ENCODE results near the gene POLR2A. TPM values are rescaled to one million over a fixed set of nuclear protein-coding genes. Genes with fewer than 3 reads are reported as not detected.

POLR2A gene
- total RNA-seq (2014; rRNA removed; shearing (Covaris generic)) (45.9 and 46.2 TPM in 2 replicates), polyA plus RNA-seq (2016; fragmentation: Nextera tagmentation; extraction: Ambion mirVana) (74.1 and 75.7 TPM in 2 replicates)

GRCh38 chr17:7484067-7484918 lies at the start of gene POLR2A:
Gene POLR2A, plus strand, starts transcription at chr17:7484366.
- Histone ChIP-seq H3K79me2 (ENCODE audit: insufficient read depth) (peaks cover 81% of the 10 kb centered on the region), H3F3A (ENCODE audit: insufficient read depth) (peaks cover 18% of the 10 kb centered on the region), H3K9me2 (ENCODE audit: insufficient read depth) (no peaks in the 10 kb centered on the region), H3K4me2 (ENCODE audit: unreplicated experiment) (peak within 1 kb of the TSS; percentile 93), H3K36me3 (ENCODE audit: low read depth) (no peaks in the 10 kb centered on the region), H3K27me3 (replicated peaks; ENCODE audit: insufficient read depth) (no peaks in the 10 kb centered on the region), H4K20me1 (ENCODE audit: insufficient read depth) (peaks cover 12% of the 10 kb centered on the region; the same call in 1 of the 2 replicates), H3K9ac (peak within 1 kb of the TSS; percentile 99), H3K27ac (peak within 1 kb of the TSS; percentile 100), H3K4me3 (peak within 1 kb of the TSS; percentile 95), H2AFZ (peak within 1 kb of the TSS; percentile 92), H3K9me3 (ENCODE audit: low read depth) (no peaks in the 10 kb centered on the region), H3K4me1 (ENCODE audit: insufficient read depth) (peaks cover 26% of the 10 kb centered on the region)
- no peak for TF ChIP-seq EZH2phosphoT487 (IDR thresholded peaks at IDR 0.05; ENCODE audit: insufficient read depth, low read depth)
- TF ChIP-seq EZH2 (IDR thresholded peaks at IDR 0.05; ENCODE audit: insufficient read depth, poor library complexity, severe bottlenecking) = no peak
- peak; percentile 99 for DNase-seq
- WGBS, 2 experiments (ENCODE audit: low coverage in 1 of 2, low lambda C conversion rate in 2 of 2, missing lambda C conversion rate in 2 of 2) = 1% methylated on average over 48 to 57 of the region's 64 CpGs
- in situ Hi-C loops (cut with MboI) = no loop called here

- H3K4me2 ChIP-seq (ENCODE audit: unreplicated experiment) = peak overlapping the region; percentile 99
- H3K9me3 ChIP-seq (ENCODE audit: low read depth) = no peaks in the 10 kb centered on the region
- peak overlapping the region; percentile 51 for H3K9ac ChIP-seq
- in situ Hi-C loops (cut with MboI) = no loop called here
- no peaks in the 10 kb centered on the region for H4K20me1 ChIP-seq (ENCODE audit: insufficient read depth)
- H3K9me2 ChIP-seq (ENCODE audit: insufficient read depth) = no peaks in the 10 kb centered on the region
- TF ChIP-seq EZH2phosphoT487 (IDR thresholded peaks at IDR 0.05; ENCODE audit: insufficient read depth, low read depth) (no peak), EZH2 (IDR thresholded peaks at IDR 0.05; ENCODE audit: insufficient read depth, poor library complexity, severe bottlenecking) (no peak)
- H3K27ac ChIP-seq = no peak overlapping the region
- H3K4me3 ChIP-seq = peak overlapping the region; percentile 79
- no peaks in the 10 kb centered on the region for H3K36me3 ChIP-seq (ENCODE audit: low read depth)
- no peaks in the 10 kb centered on the region for H3K79me2 ChIP-seq (ENCODE audit: insufficient read depth)
- H3K4me1 ChIP-seq (ENCODE audit: insufficient read depth) = peaks cover 11% of the 10 kb centered on the region
- H3K27me3 ChIP-seq (replicated peaks; ENCODE audit: insufficient read depth) = peaks cover 32% of the 10 kb centered on the region; the same call in 1 of the 2 replicates
- peaks cover 8% of the 10 kb centered on the region; the same call in 1 of the 2 replicates for H3F3A ChIP-seq (ENCODE audit: insufficient read depth)
- peak overlapping the region; percentile 91 for H2AFZ ChIP-seq
- peak; percentile 60 for DNase-seq
- WGBS, 2 experiments (ENCODE audit: low coverage in 1 of 2, low lambda C conversion rate in 2 of 2, missing lambda C conversion rate in 2 of 2) = 6% methylated on average over 45 to 49 of the region's 49 CpGs
These were observed 48.2 kb upstream of the POLR2A start for GRCh38 chr17:7435676-7436555.

GRCh38 chr17:7436556-7437368 lies 47.4 kb upstream of the POLR2A start:
- Histone ChIP-seq H4K20me1 (ENCODE audit: insufficient read depth) (no peaks in the 10 kb centered on the region), H3F3A (ENCODE audit: insufficient read depth) (0 out of 2 replicates have a peak, but pooled peaks cover under 1% of the 10 kb centered on the region), H3K9me3 (ENCODE audit: low read depth) (no peaks in the 10 kb centered on the region), H3K9me2 (ENCODE audit: insufficient read depth) (no peaks in the 10 kb centered on the region), H3K27ac (no peak overlapping the region), H3K79me2 (ENCODE audit: insufficient read depth) (no peaks in the 10 kb centered on the region), H3K36me3 (ENCODE audit: low read depth) (no peaks in the 10 kb centered on the region), H3K4me1 (ENCODE audit: insufficient read depth) (peaks cover 11% of the 10 kb centered on the region), H3K27me3 (replicated peaks; ENCODE audit: insufficient read depth) (peaks cover 32% of the 10 kb centered on the region; the same call in 1 of the 2 replicates), H3K4me2 (ENCODE audit: unreplicated experiment) (peak overlapping the region; percentile 99), H3K4me3 (peak overlapping the region; percentile 79), H2AFZ (peak overlapping the region; percentile 91), H3K9ac (no peak overlapping the region; the same call in 1 of the 2 replicates)
- in situ Hi-C loops (cut with MboI) = no loop called here
- TF ChIP-seq EZH2phosphoT487 (IDR thresholded peaks at IDR 0.05; ENCODE audit: insufficient read depth, low read depth) (no peak), EZH2 (IDR thresholded peaks at IDR 0.05; ENCODE audit: insufficient read depth, poor library complexity, severe bottlenecking) (no peak)
- peak; percentile 93 for DNase-seq
- WGBS, 2 experiments (ENCODE audit: low coverage in 1 of 2, low lambda C conversion rate in 2 of 2, missing lambda C conversion rate in 2 of 2) = 6 to 7% methylated on average over 89 to 90 of the region's 92 CpGs
